Liver (tissue), 3 donors: Measurements from ENCODE around the gene YIPF3.

Experiments
- CTCF ChIP-seq: fragments of 150-350 bp; IDR thresholded peaks from 2 replicates; pipeline ENCODE4 v1.5.1; 2017; ENCODE audit warnings: improper control_type of control experiment, low read depth, low read length; ENCODE audit not compliant: missing input control
- GABPA ChIP-seq, 2 donors: IDR thresholded peaks in 1 of 2; conservative IDR thresholded peaks in 1 of 2; 2 replicates each; pipeline ENCODE4 v1.6.1; 2016; ENCODE audit warnings: antibody characterized with exemption in 2 of 2, mild to moderate bottlenecking in 1 of 2, moderate library complexity in 1 of 2
- HNF4G ChIP-seq: IDR thresholded peaks from 2 replicates; pipeline ENCODE4 v1.6.1; 2016; ENCODE audit warnings: antibody characterized with exemption
- JUND ChIP-seq, 2 donors: IDR thresholded peaks; 2 replicates each; pipeline ENCODE4 v1.6.1; 2016; ENCODE audit warnings: antibody characterized with exemption in 2 of 2
- RAD21 ChIP-seq, 2 donors: IDR thresholded peaks; 2 replicates each; pipeline ENCODE4 v1.6.1; 2016; ENCODE audit warnings: antibody characterized with exemption in 2 of 2, mild to moderate bottlenecking in 2 of 2
- RXRA ChIP-seq, 2 donors: IDR thresholded peaks; 2 replicates each; pipeline ENCODE4 v1.6.1; 2017 to 2018; ENCODE audit warnings: antibody characterized with exemption in 2 of 2, mild to moderate bottlenecking in 1 of 2
- SP1 ChIP-seq: IDR thresholded peaks from 2 replicates; pipeline ENCODE4 v1.6.1; 2018; ENCODE audit warnings: antibody characterized with exemption, mild to moderate bottlenecking
- ZBTB33 ChIP-seq: IDR thresholded peaks from 2 replicates; pipeline ENCODE4 v1.6.1; 2016; ENCODE audit warnings: antibody characterized with exemption
- donor health status: healthy.
- donor health status: healthy.

GRCh38 chr6:43500921-43501320 lies 15.8 kb downstream of the YIPF3 start:
- no peak for TF ChIP-seq RAD21 (IDR thresholded peaks at IDR 0.05)
- TF ChIP-seq SP1: no peak
- no peak for TF ChIP-seq ZBTB33
- no peak for TF ChIP-seq GABPA (IDR thresholded peaks at IDR 0.05 in 1 of 2, conservative IDR thresholded peaks at IDR 0.05 in 1 of 2)
- TF ChIP-seq JUND (IDR thresholded peaks at IDR 0.05): no peak
- TF ChIP-seq CTCF: no peak
- TF ChIP-seq RXRA (IDR thresholded peaks at IDR 0.05): no peak
- TF ChIP-seq HNF4G: no peak
